SIG-M5 treated with dmso at 0.1 percent for 504 hours (cell line): Measurements from ENCODE around the gene MAP3K2.

Experiments
- DNase-seq: peaks from one replicate; lab custom pipeline; 2025; ENCODE audit not compliant: unreplicated experiment; lab: John Stamatoyannopoulos, UW

MAP3K2 gene

DNA sequence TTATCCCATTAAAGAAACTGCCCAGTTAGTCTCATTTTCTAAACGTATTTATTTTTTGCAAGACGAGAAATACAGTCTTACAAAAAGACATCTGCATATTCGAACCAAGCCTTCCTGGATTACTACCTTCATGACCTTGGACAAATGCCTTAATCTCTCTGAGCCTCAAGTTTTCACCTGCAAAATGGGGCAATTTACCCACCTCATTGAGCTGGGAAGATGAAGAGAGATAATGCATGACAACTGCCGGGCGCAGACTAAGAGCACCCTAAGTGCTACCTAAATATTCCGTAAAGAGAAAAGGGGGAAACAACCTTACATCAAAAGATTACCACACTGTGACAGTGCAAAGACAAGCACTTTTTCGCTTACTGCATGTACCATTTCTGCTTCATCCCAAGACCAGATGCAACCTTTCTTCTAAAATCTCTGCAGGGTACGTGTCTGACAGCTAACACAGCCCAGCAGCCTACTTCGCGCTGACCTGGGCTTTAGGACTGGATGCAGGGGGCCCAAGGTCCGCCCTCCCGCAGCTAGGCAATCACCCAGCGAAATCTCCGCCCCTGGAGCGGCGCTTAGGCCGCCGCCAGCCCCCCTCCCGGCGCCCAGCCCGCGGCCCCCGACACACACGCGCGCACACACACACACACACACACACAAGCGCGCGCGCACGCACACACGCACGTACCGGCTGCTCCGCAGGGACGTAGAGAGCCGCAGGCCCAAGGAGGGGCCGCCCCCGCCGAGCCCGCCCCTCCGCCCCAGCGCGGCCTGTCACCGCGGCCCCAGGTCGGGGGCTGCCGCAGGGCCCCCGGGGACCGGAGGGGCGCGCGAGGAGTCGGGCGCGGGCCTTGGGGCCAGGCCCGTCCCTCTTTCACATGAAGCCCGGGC is 766 bp downstream of the MAP3K2 start:
- peak; percentile 81 for DNase-seq

GRCh38 chr2:127386246-127386645 is 1.5 kb downstream of the MAP3K2 start:
- DNase-seq, result peak; percentile 66

DNA sequence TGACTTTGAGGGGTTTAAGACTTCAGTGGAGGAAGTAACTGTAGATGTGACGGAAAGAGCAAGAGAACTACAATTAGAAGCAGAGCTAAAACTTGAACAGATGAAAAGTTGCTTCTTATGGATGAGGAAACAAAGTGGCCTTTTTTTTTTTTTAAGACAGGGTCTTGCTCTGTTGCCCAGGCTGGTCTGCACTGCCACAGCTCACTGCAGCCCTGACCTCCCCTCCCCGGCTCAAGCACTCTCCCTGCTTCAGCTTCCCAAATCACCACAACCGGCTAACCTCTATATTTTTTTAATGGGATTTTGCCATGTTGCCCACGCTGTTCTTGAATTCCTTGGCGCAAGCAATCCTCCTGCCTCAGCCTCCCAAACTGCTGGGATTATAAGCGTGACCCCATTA is 3.2 kb downstream of the MAP3K2 start:
- DNase-seq, result no peak

DNA sequence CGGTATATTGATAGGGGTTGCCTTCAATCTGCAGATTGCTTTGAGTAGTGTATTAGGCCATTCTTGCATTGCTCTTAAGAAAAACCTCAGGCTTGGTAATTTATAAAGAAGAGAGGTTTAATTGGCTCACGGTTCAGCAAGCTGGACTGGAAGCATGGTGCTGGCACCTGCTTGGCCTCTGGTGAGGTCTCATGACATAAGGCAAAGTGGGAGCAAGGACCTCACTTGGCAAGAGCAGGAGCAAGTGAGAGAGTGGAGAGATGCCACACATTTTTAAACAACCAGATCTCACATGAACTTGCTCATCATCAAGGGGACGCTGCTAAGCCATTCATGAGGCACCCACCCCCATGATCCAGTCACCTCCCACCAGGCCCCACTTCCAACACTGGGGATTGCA is 4.9 kb downstream of the MAP3K2 start:
- no peak for DNase-seq

- DNase-seq, result no peak
Observed at GRCh38 chr2:127381762-127382161, 6.0 kb downstream of the MAP3K2 start.

DNA sequence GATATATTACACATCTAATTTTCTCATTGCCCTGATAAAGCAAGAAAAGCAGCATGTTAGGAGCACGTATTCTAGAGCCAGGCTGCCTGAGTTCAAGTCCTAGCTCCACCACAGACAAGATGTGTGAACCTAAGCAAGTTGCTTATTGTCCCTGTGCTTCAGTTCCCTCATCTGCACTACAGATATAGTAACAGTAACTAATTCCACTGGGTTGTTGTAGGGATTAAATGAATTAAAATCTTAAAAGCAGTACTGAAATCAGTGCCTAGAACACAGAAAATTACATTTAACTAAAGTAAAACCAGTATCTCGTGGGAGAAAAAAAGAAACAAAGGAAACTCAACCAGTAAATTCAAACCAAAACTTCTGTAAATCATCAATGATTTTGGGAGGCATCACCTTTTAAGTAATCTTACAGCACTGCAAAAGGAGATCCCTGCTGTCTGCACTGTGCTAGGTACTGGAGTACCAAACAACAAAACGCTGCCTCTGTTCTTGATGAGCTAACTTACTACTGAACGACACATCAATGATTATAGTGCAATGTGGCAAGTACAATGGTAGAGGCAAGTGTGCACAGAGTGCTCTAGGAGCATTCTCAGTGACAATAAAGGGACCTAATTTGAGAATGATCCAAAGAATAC is 7.9 kb downstream of the MAP3K2 start:
- no peak for DNase-seq

DNA sequence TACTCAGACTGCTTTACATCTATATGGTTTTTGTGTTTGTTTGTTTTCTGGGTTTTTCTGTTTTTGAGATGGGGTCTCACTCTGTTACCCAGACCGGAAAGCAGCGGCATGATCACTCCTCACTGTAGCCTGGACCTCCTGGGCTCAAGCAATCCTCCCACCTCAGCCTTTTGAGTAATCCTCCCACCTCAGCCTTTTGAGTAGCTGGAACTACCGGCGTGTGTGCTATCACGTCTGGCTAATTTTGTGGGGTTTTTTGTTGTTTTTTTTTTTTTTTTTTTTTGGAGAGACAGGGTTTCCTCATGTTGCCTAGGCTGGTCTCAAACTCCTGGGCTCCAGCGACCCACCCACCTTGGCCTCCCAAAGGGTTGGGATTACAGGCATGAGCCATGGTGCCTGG is 9.1 kb downstream of the MAP3K2 start:
- no peak for DNase-seq

GRCh38 chr2:127377262-127377661 is 10.5 kb downstream of the MAP3K2 start:
- DNase-seq, result no peak

DNA sequence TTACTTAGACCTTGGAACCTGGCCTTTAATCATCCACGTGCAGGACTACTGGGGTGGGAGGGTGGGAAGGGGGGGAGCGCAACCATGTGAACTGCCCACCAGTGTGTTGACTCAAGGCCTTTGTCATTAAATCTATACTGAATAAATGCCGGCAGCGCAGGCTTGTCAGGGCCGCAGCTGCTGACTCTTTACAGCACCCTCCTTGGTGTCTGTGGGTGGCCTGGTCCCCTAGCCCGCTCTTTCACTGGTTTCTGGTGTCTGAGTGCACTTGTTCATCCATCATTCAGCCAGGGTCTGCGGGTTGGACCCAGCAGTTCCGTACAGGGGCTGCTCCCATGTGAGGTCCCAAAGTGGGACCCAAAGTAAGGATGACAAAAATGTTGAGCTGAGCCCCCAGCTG is 11.5 kb downstream of the MAP3K2 start:
- no peak for DNase-seq

DNA sequence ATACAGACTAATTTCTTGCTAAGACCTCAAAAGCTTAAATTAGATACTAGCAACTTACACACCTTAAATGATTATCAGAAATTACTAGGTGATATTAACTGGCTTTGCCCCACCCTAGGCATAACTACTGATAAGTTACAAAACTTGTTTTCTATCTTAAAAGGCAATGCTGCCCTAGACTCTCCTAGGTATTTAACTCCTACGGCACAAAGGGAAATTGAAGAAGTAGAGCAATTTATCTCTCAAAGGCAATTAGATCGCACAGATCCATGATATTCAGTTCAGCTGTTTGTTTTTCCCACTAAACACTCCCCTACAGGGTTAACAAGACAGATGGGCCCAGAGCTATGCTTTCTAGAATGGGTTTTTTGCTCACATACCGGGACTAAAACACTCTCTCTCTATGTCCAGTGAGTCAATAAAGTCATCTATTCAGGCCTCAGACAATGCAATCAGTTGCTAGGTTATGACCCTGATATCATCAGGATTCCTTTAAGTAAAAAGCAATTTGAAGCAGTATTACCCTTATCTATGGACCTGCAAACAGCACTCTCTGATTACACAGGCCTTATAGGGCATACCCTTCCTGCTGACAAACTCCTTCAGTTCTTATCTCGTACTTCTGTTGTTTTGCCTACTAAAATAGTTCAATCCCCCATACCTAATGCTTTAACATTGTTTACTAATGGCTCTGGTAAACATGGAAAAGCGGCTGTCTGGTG is 14.3 kb downstream of the MAP3K2 start:
- DNase-seq, result no peak

- DNase-seq, result no peak
Observed at GRCh38 chr2:127371037-127371436, 16.7 kb downstream of the MAP3K2 start.

DNA sequence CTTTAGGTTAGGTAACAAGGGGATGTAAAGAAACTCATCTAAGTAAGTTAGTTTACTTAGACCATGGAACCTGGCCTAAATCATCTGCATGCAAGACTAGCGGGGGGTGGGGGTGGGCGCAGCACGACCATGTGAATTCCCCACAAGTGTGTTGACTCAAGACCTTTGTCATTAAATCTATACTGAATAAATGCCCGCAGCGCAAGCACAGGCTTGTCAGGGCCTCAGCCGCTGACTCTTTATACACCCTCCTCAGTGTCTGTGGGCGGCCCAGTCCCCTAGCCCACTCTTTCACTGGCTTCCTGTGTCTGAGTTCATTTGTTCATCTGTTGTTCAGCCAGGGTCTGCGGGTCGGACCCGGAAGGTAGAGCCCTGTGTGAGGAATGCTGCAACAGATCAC is 17.8 kb downstream of the MAP3K2 start:
- no peak for DNase-seq

DNA sequence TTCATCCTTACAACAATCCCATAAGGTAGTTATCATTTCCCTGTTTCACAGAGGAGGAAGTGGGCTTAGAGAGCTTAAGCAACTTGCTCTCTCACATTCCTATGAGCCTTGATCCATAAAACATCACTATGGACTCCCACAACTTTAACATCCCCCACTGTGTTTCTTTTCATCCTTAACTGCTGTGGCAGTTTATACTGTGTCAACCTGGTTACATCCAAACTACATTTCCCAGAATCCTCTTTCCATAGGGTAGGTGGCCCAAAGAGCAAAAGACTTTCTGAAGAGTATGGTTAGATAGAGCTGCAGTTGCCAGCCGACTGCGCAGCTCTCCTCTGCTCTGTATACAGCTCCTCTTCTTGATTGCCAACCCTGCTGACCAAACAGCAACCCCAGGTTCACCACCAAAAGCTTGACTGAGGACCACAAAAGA is 22.5 kb downstream of the MAP3K2 start:
- DNase-seq, result peak; percentile 46

DNA sequence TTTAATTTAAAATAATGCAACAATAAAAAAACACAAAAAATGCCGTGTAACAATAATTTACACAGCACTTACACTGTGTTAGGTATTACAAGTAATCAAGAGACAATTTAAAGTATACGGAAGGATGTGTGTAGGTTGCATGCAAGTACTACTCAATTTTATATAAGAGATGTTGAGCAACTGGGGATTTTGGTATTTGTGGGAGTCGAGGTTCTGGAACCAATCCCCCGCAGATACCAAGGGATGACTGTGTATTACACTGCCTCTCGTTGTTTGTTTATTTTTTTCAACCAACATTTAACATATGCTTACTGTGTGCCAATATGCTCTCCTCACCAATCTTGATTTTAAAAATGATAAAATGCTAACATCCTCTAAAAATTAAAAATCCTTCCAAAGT is 24.8 kb downstream of the MAP3K2 start:
- DNase-seq, result no peak

GRCh38 chr2:127361929-127362885 is 25.6 kb downstream of the MAP3K2 start:
- no peak for DNase-seq

- no peak for DNase-seq
Observed at GRCh38 chr2:127360242-127360641, 27.5 kb downstream of the MAP3K2 start.

DNA sequence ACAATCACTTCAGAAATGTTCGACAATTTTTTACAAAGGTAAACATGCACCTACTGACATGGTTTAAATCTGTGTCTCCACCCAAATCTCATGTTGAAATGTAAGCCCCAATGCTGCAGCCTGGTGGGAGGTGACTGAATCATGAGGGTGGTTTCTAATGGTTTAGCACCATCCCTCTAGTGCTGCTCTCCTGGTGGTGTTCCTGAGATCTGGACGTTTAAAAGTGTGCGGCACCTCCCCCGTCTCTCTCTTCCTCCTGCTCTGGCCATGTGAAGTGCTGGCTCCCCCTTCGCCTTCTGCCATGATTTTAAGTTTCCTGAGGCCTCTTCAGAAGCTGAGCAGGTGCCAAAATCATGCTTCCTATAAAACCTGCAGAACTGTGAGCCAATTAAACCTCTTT is 28.3 kb downstream of the MAP3K2 start:
- DNase-seq, result no peak

- no peak for DNase-seq
Observed at GRCh38 chr2:127358971-127359370, 28.8 kb downstream of the MAP3K2 start.

DNA sequence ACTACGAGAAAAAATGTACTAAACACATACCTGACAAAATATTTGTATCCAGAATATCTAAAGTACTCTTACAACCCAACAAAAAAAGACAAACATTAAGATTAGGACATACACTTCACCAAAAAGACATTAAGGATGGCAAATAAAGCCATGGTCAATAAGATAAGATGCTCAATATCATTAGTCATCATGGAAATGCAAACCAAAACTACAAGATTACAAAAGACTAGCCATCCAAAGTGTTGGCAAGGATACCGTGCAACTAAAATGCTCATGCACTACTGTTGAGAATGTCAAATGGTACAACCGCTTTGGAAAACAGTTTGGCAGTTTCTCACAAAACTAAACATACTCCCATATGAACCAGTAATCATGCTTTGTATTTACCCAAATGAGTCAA is 29.7 kb downstream of the MAP3K2 start:
- DNase-seq, result no peak

- DNase-seq, result no peak
Observed at GRCh38 chr2:127357591-127357990, 30.2 kb downstream of the MAP3K2 start.

DNA sequence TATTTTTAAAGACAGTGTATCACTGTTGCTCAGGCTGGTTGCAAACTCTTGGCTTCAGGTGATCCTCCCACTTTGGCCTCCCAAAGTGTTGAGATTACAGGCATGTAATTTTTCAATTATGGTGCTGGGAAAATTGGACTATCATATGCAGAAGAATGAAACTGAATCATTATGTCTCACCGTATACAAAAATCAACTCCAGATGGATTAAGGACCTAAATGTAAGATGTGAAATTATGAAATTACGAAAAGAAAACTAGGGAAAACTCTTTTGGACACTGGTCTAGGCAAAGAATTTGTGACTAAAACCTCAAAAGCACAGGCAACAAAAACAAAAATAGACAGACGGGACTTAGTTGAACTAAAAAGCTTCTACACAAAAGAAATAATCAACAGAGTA is 31.2 kb downstream of the MAP3K2 start:
- DNase-seq, result no peak
